MG63 (cell line): ENCODE results near the gene ITPR2. TPM values are rescaled to one million over a fixed set of nuclear protein-coding genes. Genes with fewer than 3 reads are reported as not detected.
"Not testable (repeated sequence)": the region's sequence is repeated elsewhere in the genome, so short reads cannot be mapped to it uniquely, and the experiment has no call there.

Experiments used
- DNase-seq: peaks from one replicate; pipeline ENCODE4 v3.0.0-alpha.2; 2020
- H3K27me3 ChIP-seq: fragments of 250-450 bp; sonication (Bioruptor Pico); 2 replicates; pipeline ENCODE4 v1.5.1; 2020; ENCODE audit warnings: mild to moderate bottlenecking, moderate library complexity
- H3K36me3 ChIP-seq: fragments of 250-450 bp; sonication (Bioruptor Pico); 2 replicates; pipeline ENCODE4 v1.5.1; 2020; ENCODE audit warnings: mild to moderate bottlenecking, moderate library complexity
- H3K4me3 ChIP-seq: fragments of 250-450 bp; sonication (Bioruptor Pico); 2 replicates; pipeline ENCODE4 v1.5.1; 2020; ENCODE audit warnings: mild to moderate bottlenecking, moderate library complexity
- H3K9me3 ChIP-seq: fragments of 250-450 bp; sonication (Bioruptor Pico); 2 replicates; pipeline ENCODE4 v1.5.1; 2020; ENCODE audit warnings: mild to moderate bottlenecking, moderate library complexity
- total RNA-seq: library from RNA; depleted of rRNA; stranded (reverse); fragments of >200 nt; shearing (Covaris generic); gene quantifications from 2 replicates; pipeline ENCODE4 v1.2.3, GENCODE V29; 2014; ENCODE audit warnings: low replicate concordance

Gene ITPR2
- total RNA-seq, 1 experiment from 2014 or later = 4.6 TPM

DNA sequence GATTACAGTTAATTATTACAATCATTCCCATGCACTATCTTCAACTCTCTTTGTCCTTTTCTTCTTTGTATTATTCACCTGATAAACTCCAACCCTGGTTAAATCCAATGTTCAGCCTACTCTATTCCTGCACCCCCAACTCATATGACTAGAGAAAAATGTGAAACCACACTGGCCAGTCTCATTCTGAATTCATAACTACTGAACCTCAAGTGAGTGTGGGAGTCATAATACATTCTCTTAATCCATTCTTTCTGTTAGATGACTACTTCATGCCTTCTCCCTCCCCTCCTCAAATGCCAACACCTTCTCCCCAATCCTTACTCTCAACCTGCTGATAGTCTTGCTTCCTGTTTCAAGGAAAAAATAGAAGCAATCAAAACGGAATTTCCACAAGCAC, 22.3 kb upstream of the ITPR2 start:
- DNase-seq = no peak
- Histone ChIP-seq H3K9me3 (no peaks in the 10 kb centered on the region), H3K4me3 (no peak overlapping the region), H3K36me3 (no peaks in the 10 kb centered on the region), H3K27me3 (peaks cover 25% of the 10 kb centered on the region)

DNA sequence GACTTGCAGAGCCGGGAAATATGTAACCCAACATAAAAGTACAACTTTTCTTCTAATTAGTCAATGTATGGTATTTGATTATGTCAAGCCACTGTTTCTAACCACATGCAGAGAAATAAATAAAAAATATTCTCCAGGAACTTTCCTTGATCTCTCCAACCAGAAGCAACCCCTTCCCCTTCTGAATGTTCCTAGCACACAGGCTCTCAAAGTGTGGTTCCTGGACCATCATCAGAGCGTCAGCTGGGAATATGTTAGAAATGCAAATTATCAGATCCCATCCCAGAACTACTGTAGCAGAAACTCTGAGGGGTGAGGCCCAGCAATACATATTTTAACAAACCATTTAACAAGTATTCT, 21.0 kb upstream of the ITPR2 start:
- DNase-seq = no peak
- peaks cover 19% of the 10 kb centered on the region for H3K27me3 ChIP-seq
- H3K4me3 ChIP-seq = no peak overlapping the region
- H3K36me3 ChIP-seq = no peaks in the 10 kb centered on the region
- H3K9me3 ChIP-seq = no peaks in the 10 kb centered on the region

DNA sequence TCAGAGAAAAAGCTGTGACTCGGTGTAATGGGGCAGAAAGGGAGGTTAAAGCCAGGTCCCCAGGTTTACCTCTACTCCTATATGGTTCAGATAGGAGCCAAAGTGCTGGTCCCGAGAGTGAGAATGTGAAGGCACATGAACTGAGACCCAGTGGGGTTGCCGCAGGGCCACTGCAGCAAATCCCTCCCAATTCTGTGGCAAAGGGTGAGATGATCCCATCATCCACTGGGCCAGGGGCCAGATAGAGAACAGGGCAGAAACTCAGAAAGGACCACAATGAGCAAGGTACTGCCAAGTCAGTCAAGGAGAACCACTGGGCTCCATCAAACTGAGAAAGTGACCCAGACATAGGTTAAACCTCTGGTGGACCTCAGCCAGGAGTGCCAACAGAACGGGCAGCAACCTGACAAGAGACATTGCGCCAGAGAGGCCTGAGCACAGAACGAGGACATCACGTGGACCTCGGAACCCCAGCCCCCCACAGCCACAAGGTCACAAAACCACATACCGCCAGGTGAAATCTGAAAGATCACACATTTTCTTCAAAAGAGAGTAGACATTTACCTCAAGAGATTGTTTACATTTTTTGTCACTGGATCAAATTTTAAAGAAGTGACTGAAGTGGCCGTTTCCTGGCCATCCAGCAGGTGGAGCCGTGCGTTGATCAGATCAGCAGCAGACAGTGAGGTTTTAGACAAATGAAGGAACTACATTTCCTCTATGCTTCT, 20.5 kb upstream of the ITPR2 start:
- no peaks in the 10 kb centered on the region for H3K36me3 ChIP-seq
- H3K4me3 ChIP-seq = no peak overlapping the region
- peaks cover 18% of the 10 kb centered on the region for H3K27me3 ChIP-seq
- H3K9me3 ChIP-seq = no peaks in the 10 kb centered on the region
- DNase-seq = peak; percentile 57

GRCh38 chr12:26851031-26851809, 18.2 kb upstream of the ITPR2 start:
- Histone ChIP-seq H3K27me3 (peaks cover 14% of the 10 kb centered on the region), H3K36me3 (no peaks in the 10 kb centered on the region)

GRCh38 chr12:26848156-26848825, 15.3 kb upstream of the ITPR2 start:
- H3K4me3 ChIP-seq = no peak overlapping the region
- no peak for DNase-seq
- no peaks in the 10 kb centered on the region for H3K36me3 ChIP-seq

More at GRCh38 chr12:26851031-26851809, 18.2 kb upstream of the ITPR2 start:
- H3K9me3 ChIP-seq = no peaks in the 10 kb centered on the region
- no peak for DNase-seq
- no peak overlapping the region for H3K4me3 ChIP-seq

DNA sequence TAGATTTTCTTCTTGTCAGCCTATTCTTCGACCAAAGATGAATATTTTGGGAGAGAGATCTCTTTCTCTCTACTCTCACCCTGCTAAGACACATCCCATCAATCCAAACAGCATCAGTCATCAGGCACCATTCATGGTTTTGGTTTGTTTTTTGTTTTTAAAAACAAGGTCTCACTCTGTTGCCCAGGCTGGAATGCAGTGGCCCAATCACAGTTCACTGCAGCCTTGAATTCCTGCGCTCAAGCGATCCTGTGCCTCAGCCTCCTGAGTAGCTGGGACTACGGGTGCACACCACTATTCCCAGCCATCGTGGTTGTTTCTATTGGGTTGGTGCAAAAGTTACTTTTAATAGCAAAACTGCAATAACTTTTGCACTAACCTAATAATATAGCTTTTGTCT, 14.4 kb upstream of the ITPR2 start:
- DNase-seq = no peak
- H3K9me3 ChIP-seq = no peaks in the 10 kb centered on the region
- peaks cover 13% of the 10 kb centered on the region for H3K27me3 ChIP-seq
- H3K36me3 ChIP-seq = no peaks in the 10 kb centered on the region
- no peak overlapping the region for H3K4me3 ChIP-seq

More at GRCh38 chr12:26848156-26848825, 15.3 kb upstream of the ITPR2 start:
- H3K9me3 ChIP-seq = no peaks in the 10 kb centered on the region
- H3K27me3 ChIP-seq = peaks cover 13% of the 10 kb centered on the region

GRCh38 chr12:26846416-26846815, 13.4 kb upstream of the ITPR2 start:
- H3K4me3 ChIP-seq = no peak overlapping the region

GRCh38 chr12:26845984-26846383, 13.0 kb upstream of the ITPR2 start:
- Histone ChIP-seq H3K27me3 (peaks cover 11% of the 10 kb centered on the region), H3K9me3 (no peaks in the 10 kb centered on the region), H3K4me3 (no peak overlapping the region), H3K36me3 (no peaks in the 10 kb centered on the region)
- no peak for DNase-seq

More at GRCh38 chr12:26846416-26846815, 13.4 kb upstream of the ITPR2 start:
- Histone ChIP-seq H3K27me3 (peaks cover 13% of the 10 kb centered on the region), H3K36me3 (no peaks in the 10 kb centered on the region), H3K9me3 (no peaks in the 10 kb centered on the region)
- DNase-seq = no peak

DNA sequence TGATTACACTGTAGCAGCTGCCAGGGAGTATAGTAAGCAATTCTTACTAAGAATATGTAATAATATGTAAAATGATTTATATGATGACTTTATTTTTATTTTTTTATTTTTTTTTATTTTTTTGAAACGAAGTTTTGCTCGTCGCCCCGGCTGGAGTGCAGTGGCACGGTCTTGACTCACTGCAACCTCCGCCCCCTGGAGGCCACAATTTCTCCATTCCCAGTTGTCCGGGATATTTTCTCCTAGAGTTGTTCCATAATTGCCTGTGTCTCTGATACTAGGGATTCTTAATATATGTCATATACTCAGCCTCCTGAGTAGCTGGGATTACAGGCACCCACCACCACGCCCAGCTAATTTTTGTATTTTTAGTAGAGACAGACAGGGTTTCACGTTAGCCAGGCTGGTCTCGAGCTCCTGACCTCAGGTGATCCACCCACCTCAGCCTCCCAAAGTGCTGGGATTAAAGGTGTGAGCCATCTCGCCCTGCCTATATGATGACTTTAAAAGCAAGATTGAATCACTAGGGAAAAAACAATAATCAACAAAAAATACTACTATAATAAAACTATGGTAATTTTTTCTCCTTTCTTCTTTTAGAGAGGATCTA, 12.2 kb upstream of the ITPR2 start:
- peaks cover 5% of the 10 kb centered on the region; the same call in 1 of the 2 replicates for H3K27me3 ChIP-seq
- DNase-seq = peak; percentile 55
- H3K4me3 ChIP-seq = no peak overlapping the region
- no peaks in the 10 kb centered on the region for H3K36me3 ChIP-seq
- H3K9me3 ChIP-seq = no peaks in the 10 kb centered on the region

DNA sequence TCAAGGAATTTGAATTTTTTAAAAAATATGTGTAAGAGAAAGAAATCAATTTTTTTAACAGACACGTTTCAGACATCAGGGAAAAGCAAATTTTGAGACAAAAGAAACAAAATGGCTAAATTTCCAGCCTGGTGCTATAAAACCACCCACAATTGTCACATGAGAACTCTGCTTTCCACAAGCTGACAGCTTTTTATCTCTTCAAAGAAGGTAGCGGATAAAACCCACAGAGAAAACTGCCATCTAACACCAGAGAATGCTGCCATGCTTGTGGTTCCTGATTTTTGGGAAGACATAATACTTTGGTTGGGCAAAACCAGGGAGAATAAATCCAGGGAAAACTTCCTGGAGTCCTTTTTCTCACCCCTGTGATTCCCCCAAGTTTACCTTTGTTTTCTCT, 10.3 kb upstream of the ITPR2 start:
- 0 out of 2 replicates have a peak, but pooled peaks cover 2% of the 10 kb centered on the region for H3K27me3 ChIP-seq
- DNase-seq = no peak

GRCh38 chr12:26841085-26841484, 8.1 kb upstream of the ITPR2 start:
- Histone ChIP-seq H3K27me3 (0 out of 2 replicates have a peak, but pooled peaks cover 2% of the 10 kb centered on the region), H3K9me3 (no peaks in the 10 kb centered on the region), H3K36me3 (no peaks in the 10 kb centered on the region), H3K4me3 (no peak overlapping the region)
- DNase-seq = no peak

More for the DNA sequence above, 10.3 kb upstream of the ITPR2 start:
- no peaks in the 10 kb centered on the region for H3K36me3 ChIP-seq
- no peak overlapping the region for H3K4me3 ChIP-seq
- H3K9me3 ChIP-seq = no peaks in the 10 kb centered on the region

- no peak for DNase-seq
- no peaks in the 10 kb centered on the region for H3K9me3 ChIP-seq
- H3K4me3 ChIP-seq = no peak overlapping the region
- H3K27me3 ChIP-seq = 0 out of 2 replicates have a peak, but pooled peaks cover 2% of the 10 kb centered on the region
- H3K36me3 ChIP-seq = no peaks in the 10 kb centered on the region
Measured at GRCh38 chr12:26839512-26839911, 6.5 kb upstream of the ITPR2 start.

DNA sequence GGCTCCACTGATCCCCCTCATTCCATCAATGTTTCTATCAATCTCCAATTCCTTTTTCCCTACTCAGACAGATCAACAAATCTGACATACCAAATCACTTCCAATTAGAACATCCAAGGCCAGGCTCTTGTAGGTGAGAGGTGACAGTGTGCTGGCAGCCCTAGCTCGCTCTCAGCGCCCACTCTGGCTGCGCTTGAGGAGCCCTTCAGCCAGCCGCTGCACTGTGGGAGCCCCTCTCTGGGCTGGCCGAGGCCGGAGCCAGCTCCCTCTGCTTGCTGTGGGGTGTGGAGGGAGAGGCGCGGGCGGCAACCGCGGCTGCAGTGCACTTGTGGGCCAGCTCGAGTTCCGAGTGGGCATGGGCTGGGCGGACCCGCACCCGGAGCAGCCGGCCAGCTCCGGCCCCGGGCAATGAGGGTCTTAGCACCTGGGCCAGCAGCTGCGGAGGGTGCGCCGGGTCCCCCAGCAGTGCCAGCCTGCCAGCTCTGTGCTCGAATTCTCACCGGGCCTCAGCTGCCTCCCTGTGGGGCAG, 6.0 kb upstream of the ITPR2 start:
- H3K9me3 ChIP-seq = no peaks in the 10 kb centered on the region
- H3K27me3 ChIP-seq = 0 out of 2 replicates have a peak, but pooled peaks cover 2% of the 10 kb centered on the region
- no peak for DNase-seq
- H3K36me3 ChIP-seq = no peaks in the 10 kb centered on the region
- no peak overlapping the region for H3K4me3 ChIP-seq

- DNase-seq = no peak
- H3K36me3 ChIP-seq = no peaks in the 10 kb centered on the region
- H3K9me3 ChIP-seq = no peaks in the 10 kb centered on the region
- H3K4me3 ChIP-seq = no peak overlapping the region
- no peaks in the 10 kb centered on the region; the same call in 1 of the 2 replicates for H3K27me3 ChIP-seq
Measured at GRCh38 chr12:26836201-26836600, 3.2 kb upstream of the ITPR2 start.

- H3K4me3 ChIP-seq, H3K27me3 ChIP-seq, H3K9me3 ChIP-seq, DNase-seq, H3K36me3 ChIP-seq: not testable (repeated sequence)
Measured at GRCh38 chr12:26834503-26835060, 1.6 kb upstream of the ITPR2 start.
